RWPE2 (cell line): ENCODE measurements around the gene SCGB1D1.

Source experiments
- ATAC-seq: fragments of 200-7000 bp; cut with Tn5 transposase; 3 replicates; pipeline ENCODE4 v1.9.1; 2021; ENCODE audit warnings: low read depth
- DNase-seq: peaks from one replicate; pipeline ENCODE4 v3.0.0-alpha.2; 2020; ENCODE audit warnings: low spot score
- H3K27ac ChIP-seq: fragments of 450-650 bp; 2 replicates; pipeline ENCODE4 v1.5.1; 2017; ENCODE audit warnings: mild to moderate bottlenecking; ENCODE audit not compliant: poor library complexity, severe bottlenecking
- H3K27me3 ChIP-seq: fragments of 250-450 bp; sonication (Bioruptor Pico); 2 replicates; pipeline ENCODE4 v1.5.1; 2021; ENCODE audit warnings: mild to moderate bottlenecking, moderate library complexity; ENCODE audit not compliant: insufficient read depth, poor library complexity, severe bottlenecking
- H3K36me3 ChIP-seq: fragments of 250-450 bp; sonication (Bioruptor Pico); 2 replicates; pipeline ENCODE4 v1.5.1; 2020; ENCODE audit warnings: low read depth, mild to moderate bottlenecking, moderate library complexity
- H3K4me1 ChIP-seq: fragments of 250-450 bp; sonication (Bioruptor Pico); 2 replicates; pipeline ENCODE4 v1.5.1; 2021; ENCODE audit warnings: mild to moderate bottlenecking, moderate library complexity; ENCODE audit not compliant: insufficient read depth, poor library complexity, severe bottlenecking
- H3K4me3 ChIP-seq: fragments of 250-450 bp; sonication (Bioruptor Pico); 2 replicates; pipeline ENCODE4 v1.5.1; 2021; ENCODE audit warnings: mild to moderate bottlenecking, moderate library complexity; ENCODE audit not compliant: severe bottlenecking
- H3K9me3 ChIP-seq: fragments of 250-450 bp; sonication (Bioruptor Pico); 2 replicates; pipeline ENCODE4 v1.5.1; 2021; ENCODE audit warnings: mild to moderate bottlenecking, moderate library complexity; ENCODE audit not compliant: severe bottlenecking
- CTCF ChIP-seq: fragments of 450-650 bp; IDR thresholded peaks from one replicate; pipeline ENCODE4 v1.5.1; 2017; ENCODE audit warnings: mild to moderate bottlenecking, moderate library complexity; ENCODE audit not compliant: poor library complexity, severe bottlenecking

The SCGB1D1 gene

GRCh38 chr11:62150887-62151736, 38.9 kb upstream of the SCGB1D1 start:
- H3K27ac ChIP-seq, result no peak overlapping the region
- H3K4me3 ChIP-seq, result no peak overlapping the region
- DNase-seq (no peak), ATAC-seq (no peak)
- no peaks in the 10 kb centered on the region for H3K9me3 ChIP-seq
- H3K36me3 ChIP-seq, result peaks cover 62% of the 10 kb centered on the region
- TF ChIP-seq CTCF, result no peak
- no peaks in the 10 kb centered on the region for H3K4me1 ChIP-seq
- H3K27me3 ChIP-seq, result no peaks in the 10 kb centered on the region

GRCh38 chr11:62151737-62152102, 38.3 kb upstream of the SCGB1D1 start:
- peaks cover 58% of the 10 kb centered on the region for H3K36me3 ChIP-seq
- no peak for TF ChIP-seq CTCF

GRCh38 chr11:62152245-62153086, 37.5 kb upstream of the SCGB1D1 start:
- H3K27ac ChIP-seq, result no peak overlapping the region
- H3K27me3 ChIP-seq, result no peaks in the 10 kb centered on the region
- DNase-seq (no peak), ATAC-seq (no peak)
- H3K4me1 ChIP-seq, result no peaks in the 10 kb centered on the region
- H3K9me3 ChIP-seq, result no peaks in the 10 kb centered on the region
- H3K4me3 ChIP-seq, result no peak overlapping the region
- no peak for TF ChIP-seq CTCF
- H3K36me3 ChIP-seq, result peaks cover 50% of the 10 kb centered on the region

More at GRCh38 chr11:62151737-62152102, 38.3 kb upstream of the SCGB1D1 start:
- H3K27ac ChIP-seq, result no peak overlapping the region
- no peaks in the 10 kb centered on the region for H3K4me1 ChIP-seq
- no peak for DNase-seq
- ATAC-seq, result no peak
- H3K27me3 ChIP-seq, result no peaks in the 10 kb centered on the region
- H3K4me3 ChIP-seq, result no peak overlapping the region
- H3K9me3 ChIP-seq, result no peaks in the 10 kb centered on the region

- Histone ChIP-seq H3K36me3 (peaks cover 45% of the 10 kb centered on the region), H3K27me3 (no peaks in the 10 kb centered on the region), H3K9me3 (no peaks in the 10 kb centered on the region), H3K4me1 (no peaks in the 10 kb centered on the region), H3K4me3 (no peak overlapping the region), H3K27ac (no peak overlapping the region)
- no peak for ATAC-seq
- no peak for DNase-seq
- TF ChIP-seq CTCF, result no peak
These were observed 37.0 kb upstream of the SCGB1D1 start for GRCh38 chr11:62153087-62153395.
